NB4 (cell line): ENCODE results near the gene ZNF157.
A peak's percentile ranks its signal among the peaks of the same experiment; 100 is the strongest.
"Not testable (repeated sequence)": the region's sequence is repeated elsewhere in the genome, so short reads cannot be mapped to it uniquely, and the experiment has no call there.

Experiments
- DNase-seq: peaks from one replicate; pipeline ENCODE4 v3.0.0; 2010; ENCODE audit warnings: low read depth
- H3K4me3 ChIP-seq: one replicate; pipeline ENCODE4 v1.5.1; 2011; ENCODE audit warnings: mild to moderate bottlenecking, low read depth, low read length, moderate library complexity
- MYC ChIP-seq: IDR thresholded peaks from 2 replicates; pipeline ENCODE4 v1.6.1; 2011; ENCODE audit warnings: low read depth, low read length
- POLR2A ChIP-seq: IDR thresholded peaks from 2 replicates; pipeline ENCODE4 v1.6.1; 2011; ENCODE audit warnings: mild to moderate bottlenecking; ENCODE audit not compliant: insufficient read length; ENCODE audit errors: extremely low read depth
- TF ChIP-seq, protein P1 (sequence below): IDR thresholded peaks from one replicate; pipeline ENCODE4 v1.5.1; 2012; ENCODE audit warnings: low read depth, low read length
- TF ChIP-seq, protein P2 (sequence below): IDR thresholded peaks from 2 replicates; pipeline ENCODE4 v1.6.1; 2011; ENCODE audit warnings: low read depth, low read length

ZNF157 gene

DNA sequence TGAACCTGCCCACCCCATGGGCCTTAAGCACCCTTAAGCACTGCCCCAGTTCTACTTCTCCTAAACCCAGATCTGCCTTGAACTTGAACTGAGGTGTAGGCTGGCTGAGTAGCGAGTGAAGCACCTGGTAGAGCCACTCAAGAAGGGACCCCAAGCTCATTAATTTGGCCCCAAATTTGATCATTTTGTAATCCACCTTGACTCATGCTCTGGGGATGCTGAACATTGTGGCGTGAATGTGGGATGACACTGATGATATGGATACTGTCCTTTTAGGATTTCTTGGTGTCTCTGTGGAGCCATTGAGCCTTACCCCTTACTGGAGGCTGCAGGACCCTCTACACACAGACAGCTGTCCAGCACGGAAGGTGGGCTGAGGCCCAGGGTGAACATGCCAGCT, at the start of gene ZNF157:
ZNF157 (plus strand) TSS at position 301 of the 400 bp plus-strand sequence; CDS start at position 392, 91 bp downstream.
- no peak for DNase-seq
- no peak within 1 kb of the TSS for H3K4me3 ChIP-seq
- TF ChIP-seq, protein P1, sequence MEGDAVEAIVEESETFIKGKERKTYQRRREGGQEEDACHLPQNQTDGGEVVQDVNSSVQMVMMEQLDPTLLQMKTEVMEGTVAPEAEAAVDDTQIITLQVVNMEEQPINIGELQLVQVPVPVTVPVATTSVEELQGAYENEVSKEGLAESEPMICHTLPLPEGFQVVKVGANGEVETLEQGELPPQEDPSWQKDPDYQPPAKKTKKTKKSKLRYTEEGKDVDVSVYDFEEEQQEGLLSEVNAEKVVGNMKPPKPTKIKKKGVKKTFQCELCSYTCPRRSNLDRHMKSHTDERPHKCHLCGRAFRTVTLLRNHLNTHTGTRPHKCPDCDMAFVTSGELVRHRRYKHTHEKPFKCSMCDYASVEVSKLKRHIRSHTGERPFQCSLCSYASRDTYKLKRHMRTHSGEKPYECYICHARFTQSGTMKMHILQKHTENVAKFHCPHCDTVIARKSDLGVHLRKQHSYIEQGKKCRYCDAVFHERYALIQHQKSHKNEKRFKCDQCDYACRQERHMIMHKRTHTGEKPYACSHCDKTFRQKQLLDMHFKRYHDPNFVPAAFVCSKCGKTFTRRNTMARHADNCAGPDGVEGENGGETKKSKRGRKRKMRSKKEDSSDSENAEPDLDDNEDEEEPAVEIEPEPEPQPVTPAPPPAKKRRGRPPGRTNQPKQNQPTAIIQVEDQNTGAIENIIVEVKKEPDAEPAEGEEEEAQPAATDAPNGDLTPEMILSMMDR: no peak
- TF ChIP-seq POLR2A (no peak), MYC (no peak)
- TF ChIP-seq, protein P2, sequence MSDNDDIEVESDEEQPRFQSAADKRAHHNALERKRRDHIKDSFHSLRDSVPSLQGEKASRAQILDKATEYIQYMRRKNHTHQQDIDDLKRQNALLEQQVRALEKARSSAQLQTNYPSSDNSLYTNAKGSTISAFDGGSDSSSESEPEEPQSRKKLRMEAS: no peak

DNA sequence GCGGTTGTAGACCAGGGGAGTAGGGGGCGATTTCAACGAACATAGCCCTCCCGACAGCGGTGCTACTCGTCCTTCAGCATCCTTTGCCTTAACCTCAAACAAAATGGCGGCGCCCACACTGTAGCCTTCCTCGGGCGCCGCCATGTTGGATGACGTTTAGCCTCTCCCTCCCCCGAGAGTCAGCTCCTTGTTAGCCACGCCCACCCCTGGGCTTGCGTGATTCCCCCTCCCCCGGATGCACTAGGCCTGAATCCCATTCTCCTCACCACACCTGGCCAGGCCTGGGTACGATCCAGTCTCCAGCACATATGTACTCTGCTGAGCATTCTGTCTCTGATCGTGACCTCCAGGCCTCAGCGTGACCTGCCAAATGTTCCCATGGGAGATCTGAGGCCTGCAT, 49.0 kb upstream of the ZNF157 start:
- H3K4me3 ChIP-seq: no peak overlapping the region
- no peak for DNase-seq
- no peak for TF ChIP-seq MYC
- TF ChIP-seq POLR2A: no peak

DNA sequence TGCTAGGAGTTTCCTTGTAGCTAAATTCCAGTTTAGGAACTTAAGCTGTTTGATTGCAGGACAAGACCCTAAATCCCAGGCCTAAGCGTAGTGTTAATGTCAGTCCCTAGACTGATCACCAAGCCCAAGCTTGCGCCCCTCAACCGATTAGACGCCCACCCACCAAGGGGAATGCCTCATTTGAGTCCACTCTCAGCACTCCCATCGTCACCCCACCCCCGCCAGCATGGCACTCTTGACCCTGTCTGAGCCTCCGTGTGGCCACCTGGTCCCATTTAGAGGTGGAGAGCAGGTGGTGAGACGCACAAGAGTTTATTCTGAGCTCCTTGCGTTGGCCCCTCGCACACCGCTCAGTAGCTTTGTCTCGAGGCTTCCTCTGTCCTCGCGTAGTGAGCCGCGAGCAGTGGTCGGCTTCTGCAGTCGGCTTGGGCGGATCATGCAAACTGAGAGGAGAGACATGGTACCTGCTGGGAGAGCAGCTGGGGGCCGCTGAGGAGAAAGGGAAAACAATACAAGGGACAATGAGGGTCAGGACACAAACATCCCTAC, 48.5 kb upstream of the ZNF157 start:
- TF ChIP-seq, protein P2: no peak
- no peak for TF ChIP-seq POLR2A
- TF ChIP-seq, protein P1: no peak
- TF ChIP-seq MYC: no peak
- no peak for DNase-seq
- H3K4me3 ChIP-seq: no peak overlapping the region

DNA sequence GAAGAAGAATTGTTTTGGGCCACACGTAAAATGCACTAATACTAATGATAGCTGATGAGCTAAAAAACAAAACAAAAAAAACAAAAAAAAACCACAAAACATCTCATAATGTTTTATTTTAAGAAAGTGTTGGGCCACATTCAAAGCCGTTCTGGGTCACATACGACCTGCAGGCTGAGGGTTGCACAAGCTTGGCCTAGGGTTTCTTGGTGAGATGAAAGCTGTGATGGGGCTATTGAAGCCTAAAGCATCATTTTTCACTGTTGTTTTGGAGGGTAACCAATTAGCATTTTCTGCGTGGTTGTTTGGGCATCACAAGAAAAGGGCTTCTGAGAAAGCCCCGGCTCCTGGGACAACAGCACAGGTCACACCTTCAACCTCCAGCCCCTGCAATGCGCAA, 42.5 kb upstream of the ZNF157 start:
- H3K4me3 ChIP-seq: no peak overlapping the region
- TF ChIP-seq MYC (no peak), POLR2A (no peak)
- TF ChIP-seq, protein P2: no peak
- TF ChIP-seq, protein P1: no peak
- no peak for DNase-seq

DNA sequence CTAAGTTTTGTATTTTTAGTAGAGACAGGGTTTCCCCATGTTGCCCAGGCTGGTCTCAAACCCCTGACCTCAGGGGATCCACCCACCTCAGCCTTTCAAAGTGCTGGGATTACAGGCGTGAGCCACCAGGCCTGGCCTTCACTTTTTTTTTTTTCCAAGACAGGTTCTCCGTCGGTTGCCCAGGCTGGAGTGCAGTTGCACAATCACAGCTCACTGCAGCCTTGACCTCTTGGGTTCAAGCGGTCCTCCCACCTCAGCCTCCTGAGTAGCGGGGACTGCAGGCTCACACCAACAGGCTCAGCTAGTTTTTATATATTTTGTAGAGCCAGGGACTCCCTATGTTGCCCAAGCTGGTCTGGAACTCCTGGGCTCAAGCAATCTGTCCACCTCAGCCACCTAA, 37.6 kb upstream of the ZNF157 start:
- not testable (repeated sequence) for DNase-seq, H3K4me3 ChIP-seq

DNA sequence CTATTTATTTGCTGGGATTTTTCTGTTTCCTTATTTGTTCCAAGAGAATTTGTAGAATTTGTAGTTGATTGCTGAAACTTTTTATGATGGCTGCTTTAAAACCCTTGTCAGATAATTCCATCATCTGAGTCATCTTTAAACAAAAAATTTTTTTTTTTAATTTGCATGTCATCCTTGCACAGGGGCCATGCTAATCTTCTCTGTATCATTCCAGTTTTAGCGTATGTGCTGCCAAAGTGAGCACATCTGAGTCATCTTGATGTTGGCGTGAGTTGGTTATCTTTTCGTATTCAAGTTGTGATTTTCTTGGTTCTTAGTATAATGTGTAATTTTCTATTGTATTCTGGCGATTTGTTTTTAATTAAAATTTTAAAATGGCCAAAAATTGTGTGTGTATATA, 18.7 kb upstream of the ZNF157 start:
- TF ChIP-seq, protein P2: no peak
- TF ChIP-seq POLR2A (no peak), MYC (no peak)
- TF ChIP-seq, protein P1: no peak
- H3K4me3 ChIP-seq: no peak overlapping the region
- no peak for DNase-seq

DNA sequence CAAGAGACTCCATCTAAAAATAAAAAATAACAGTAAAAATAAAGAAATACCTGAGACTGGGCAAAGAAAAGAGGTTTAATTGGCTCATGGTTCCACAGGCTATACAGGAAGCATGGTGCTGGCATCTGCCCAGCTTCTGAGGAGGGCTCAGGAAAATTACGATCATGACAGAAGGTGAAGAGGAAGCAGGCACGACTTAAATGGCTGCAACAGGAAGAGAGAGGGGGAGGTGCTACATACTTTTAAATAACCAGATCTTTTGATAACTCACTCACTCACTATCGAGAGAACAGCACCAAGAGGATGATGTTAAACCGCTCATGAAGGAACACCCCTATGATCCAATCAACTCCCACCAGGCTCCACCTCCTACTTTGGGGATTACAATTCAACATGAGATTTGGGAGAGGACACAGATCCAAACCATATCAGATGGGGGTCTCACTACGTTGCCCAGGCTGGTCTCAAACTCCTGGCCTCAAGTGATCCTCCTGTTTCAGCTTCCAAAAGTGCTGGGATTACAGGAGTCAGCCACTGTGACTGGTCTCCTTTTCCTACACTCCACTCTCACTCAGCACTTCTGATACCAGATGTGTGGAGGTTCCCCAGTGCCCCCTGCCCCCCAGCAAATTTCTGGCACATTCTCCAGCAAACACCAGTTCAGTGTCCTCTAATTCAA, 11.9 kb upstream of the ZNF157 start:
- TF ChIP-seq MYC (no peak), POLR2A (no peak)
- TF ChIP-seq, protein P1: no peak
- TF ChIP-seq, protein P2: no peak
- H3K4me3 ChIP-seq: no peak overlapping the region
- DNase-seq: peak; percentile 14
